SK-N-MC (cell line): ENCODE data around the gene PLXNB3.

Source experiments
- EZH2 ChIP-seq: fragments of 200-600 bp; sonication (generic); IDR thresholded peaks from one replicate; pipeline ENCODE4 v1.6.1; 2017; ENCODE audit warnings: antibody characterized with exemption
- FOXP2 ChIP-seq: optimal IDR thresholded peaks from 2 replicates; pipeline ENCODE3; 2011; ENCODE audit warnings: mild to moderate bottlenecking, moderate library complexity; ENCODE audit not compliant: insufficient read depth; ENCODE audit errors: extremely low read length, control extremely low read depth
- POLR2AphosphoS5 ChIP-seq: IDR thresholded peaks from 2 replicates; pipeline ENCODE4 v1.6.1; 2012; ENCODE audit warnings: mild to moderate bottlenecking, low read depth, low read length, borderline replicate concordance

DNA sequence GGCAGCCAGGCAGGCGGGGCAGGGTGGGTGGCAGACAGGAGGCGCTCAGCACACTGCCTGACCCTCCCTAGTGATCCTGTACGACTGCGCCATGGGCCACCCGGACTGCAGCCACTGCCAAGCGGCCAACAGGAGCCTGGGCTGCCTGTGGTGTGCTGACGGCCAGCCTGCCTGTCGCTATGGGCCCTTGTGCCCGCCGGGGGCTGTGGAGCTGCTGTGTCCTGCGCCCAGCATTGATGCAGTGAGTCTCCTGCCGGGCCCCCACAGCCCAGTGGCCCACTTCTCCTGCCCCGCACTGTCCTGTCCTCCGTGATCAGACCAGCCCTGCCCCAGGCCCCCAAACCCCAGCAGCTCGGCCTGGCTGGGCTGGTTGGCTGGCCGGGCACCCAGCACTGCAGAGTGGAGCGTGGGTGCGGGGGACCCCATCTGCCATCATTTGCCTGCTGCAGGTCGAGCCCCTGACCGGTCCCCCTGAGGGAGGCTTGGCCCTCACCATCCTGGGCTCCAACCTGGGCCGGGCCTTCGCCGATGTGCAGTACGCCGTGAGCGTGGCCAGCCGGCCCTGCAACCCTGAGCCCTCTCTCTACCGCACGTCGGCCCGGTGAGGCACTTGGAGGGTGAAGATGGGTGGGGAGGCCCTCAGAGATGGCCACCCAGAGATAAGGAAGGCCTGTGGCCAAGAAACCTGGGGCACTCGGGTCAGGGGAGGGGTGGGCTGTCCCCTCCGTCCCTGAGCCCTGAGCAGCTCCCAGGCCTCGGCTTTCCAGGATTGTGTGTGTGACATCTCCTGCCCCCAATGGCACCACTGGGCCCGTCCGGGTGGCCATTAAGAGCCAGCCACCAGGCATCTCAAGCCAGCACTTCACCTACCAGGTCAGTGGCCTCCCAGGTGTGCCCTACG, 7.6 kb downstream of the PLXNB3 start:
- no peak for TF ChIP-seq POLR2AphosphoS5
- no peak for TF ChIP-seq EZH2
- no peak for TF ChIP-seq FOXP2
